Ishikawa (cell line): ENCODE results near the gene FAM174C.

ENCODE experiments used
- CEBPB ChIP-seq: IDR thresholded peaks from 2 replicates; pipeline ENCODE4 v1.6.1; 2012
- CREB1 ChIP-seq: IDR thresholded peaks from 2 replicates; pipeline ENCODE4 v1.6.1; 2012; ENCODE audit warnings: low read depth
- EGR1 ChIP-seq: IDR thresholded peaks from 2 replicates; pipeline ENCODE4 v1.6.1; 2012
- EP300 ChIP-seq: IDR thresholded peaks from 2 replicates; pipeline ENCODE4 v1.6.1; 2012; ENCODE audit warnings: borderline replicate concordance
- FOXM1 ChIP-seq: IDR thresholded peaks from 2 replicates; pipeline ENCODE4 v1.6.1; 2012; ENCODE audit warnings: low read depth, borderline replicate concordance
- NFIC ChIP-seq: IDR thresholded peaks from 2 replicates; pipeline ENCODE4 v1.6.1; 2012
- RAD21 ChIP-seq: IDR thresholded peaks from 2 replicates; pipeline ENCODE4 v1.6.1; 2012; ENCODE audit warnings: low read depth
- TAF1 ChIP-seq: IDR thresholded peaks from 2 replicates; pipeline ENCODE4 v1.6.1; 2012; ENCODE audit warnings: low read depth, mild to moderate bottlenecking
- TCF12 ChIP-seq: IDR thresholded peaks from 2 replicates; pipeline ENCODE4 v1.6.1; 2012; ENCODE audit warnings: low read depth
- TEAD4 ChIP-seq: IDR thresholded peaks from 2 replicates; pipeline ENCODE4 v1.6.1; 2012
- YY1 ChIP-seq: IDR thresholded peaks from 2 replicates; pipeline ENCODE4 v1.6.1; 2012; ENCODE audit warnings: low read depth
- ZBTB7A ChIP-seq: IDR thresholded peaks from 2 replicates; pipeline ENCODE4 v1.6.1; 2012; ENCODE audit warnings: low read depth
- TF ChIP-seq, protein P1 (sequence below): IDR thresholded peaks from 2 replicates; pipeline ENCODE4 v1.6.1; 2012
- TF ChIP-seq, protein P2 (sequence below): IDR thresholded peaks from 2 replicates; pipeline ENCODE4 v1.6.1; 2012; ENCODE audit warnings: low read depth, mild to moderate bottlenecking
- TF ChIP-seq, protein P3 (sequence below): IDR thresholded peaks from 2 replicates; pipeline ENCODE4 v1.6.1; 2012

Gene FAM174C

DNA sequence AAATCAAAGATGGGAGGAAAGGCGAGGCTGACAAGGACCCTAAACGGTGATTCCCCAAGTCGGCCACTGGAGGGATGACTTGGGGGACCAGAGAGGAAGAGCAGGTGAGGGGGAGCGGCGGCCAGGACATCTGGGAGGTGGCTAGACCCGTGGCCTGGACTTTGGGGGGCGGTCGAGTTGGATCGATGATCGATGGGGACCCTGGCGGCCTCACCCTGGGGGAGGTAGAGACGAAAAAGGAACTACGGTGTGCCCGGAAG, 13.9 kb upstream of the FAM174C start:
- TF ChIP-seq CEBPB = no peak
- TF ChIP-seq TAF1 = no peak
- TF ChIP-seq TEAD4 = no peak

DNA sequence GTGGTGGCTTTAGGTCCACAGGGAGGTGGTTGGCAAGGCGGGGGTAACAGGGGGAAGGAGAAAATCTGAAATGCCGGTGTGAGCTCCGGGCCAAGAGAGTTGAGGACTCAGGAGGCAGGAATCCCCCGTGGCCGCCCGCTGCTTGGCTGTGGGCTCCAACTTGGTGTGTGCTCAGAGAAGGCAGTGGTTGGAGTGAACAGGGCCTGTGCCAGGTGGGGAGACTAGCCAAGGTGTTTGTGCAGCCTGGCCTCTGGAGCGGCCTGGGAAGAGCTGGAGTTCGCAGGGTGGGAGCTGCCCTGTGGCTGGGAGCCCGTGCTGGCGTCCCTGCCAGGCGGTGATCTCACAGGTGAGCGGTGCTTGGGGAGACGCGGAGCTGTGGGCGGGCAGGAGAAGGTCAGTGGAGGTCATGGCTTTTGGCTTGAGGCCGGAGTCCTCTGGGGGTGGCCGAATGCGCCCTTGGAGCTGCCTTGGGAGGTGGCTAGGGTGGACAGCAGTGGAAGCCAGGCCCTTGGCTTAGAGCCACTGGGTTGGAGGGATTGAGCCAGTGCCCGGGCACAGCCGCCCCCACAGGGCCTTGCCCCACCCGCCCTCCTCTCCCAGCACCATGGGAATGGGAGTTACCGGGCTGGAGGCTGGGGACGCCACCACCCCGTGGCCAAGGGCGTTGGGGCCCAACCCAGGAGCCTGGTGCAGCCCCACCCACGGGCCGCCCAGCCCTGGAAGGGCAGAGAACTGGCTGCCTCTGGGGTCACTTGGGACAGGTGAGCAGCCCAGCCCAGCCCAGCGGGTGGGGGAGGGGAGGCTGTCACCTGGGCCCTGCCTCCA, 13.3 kb upstream of the FAM174C start:
- TF ChIP-seq YY1 = peak; percentile 14; the same call in 1 of the 2 replicates
- TF ChIP-seq EP300 = peak; percentile 49; the same call in 1 of the 2 replicates
- peak; percentile 35 for TF ChIP-seq TEAD4
- TF ChIP-seq, protein P1, sequence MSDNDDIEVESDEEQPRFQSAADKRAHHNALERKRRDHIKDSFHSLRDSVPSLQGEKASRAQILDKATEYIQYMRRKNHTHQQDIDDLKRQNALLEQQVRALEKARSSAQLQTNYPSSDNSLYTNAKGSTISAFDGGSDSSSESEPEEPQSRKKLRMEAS = peak; percentile 38; the same call in 1 of the 2 replicates
- TF ChIP-seq NFIC = peak; percentile 93
- TF ChIP-seq FOXM1 = 0 out of 2 replicates have a peak, but pooled peaks have one; percentile 44
- TF ChIP-seq, protein P2, sequence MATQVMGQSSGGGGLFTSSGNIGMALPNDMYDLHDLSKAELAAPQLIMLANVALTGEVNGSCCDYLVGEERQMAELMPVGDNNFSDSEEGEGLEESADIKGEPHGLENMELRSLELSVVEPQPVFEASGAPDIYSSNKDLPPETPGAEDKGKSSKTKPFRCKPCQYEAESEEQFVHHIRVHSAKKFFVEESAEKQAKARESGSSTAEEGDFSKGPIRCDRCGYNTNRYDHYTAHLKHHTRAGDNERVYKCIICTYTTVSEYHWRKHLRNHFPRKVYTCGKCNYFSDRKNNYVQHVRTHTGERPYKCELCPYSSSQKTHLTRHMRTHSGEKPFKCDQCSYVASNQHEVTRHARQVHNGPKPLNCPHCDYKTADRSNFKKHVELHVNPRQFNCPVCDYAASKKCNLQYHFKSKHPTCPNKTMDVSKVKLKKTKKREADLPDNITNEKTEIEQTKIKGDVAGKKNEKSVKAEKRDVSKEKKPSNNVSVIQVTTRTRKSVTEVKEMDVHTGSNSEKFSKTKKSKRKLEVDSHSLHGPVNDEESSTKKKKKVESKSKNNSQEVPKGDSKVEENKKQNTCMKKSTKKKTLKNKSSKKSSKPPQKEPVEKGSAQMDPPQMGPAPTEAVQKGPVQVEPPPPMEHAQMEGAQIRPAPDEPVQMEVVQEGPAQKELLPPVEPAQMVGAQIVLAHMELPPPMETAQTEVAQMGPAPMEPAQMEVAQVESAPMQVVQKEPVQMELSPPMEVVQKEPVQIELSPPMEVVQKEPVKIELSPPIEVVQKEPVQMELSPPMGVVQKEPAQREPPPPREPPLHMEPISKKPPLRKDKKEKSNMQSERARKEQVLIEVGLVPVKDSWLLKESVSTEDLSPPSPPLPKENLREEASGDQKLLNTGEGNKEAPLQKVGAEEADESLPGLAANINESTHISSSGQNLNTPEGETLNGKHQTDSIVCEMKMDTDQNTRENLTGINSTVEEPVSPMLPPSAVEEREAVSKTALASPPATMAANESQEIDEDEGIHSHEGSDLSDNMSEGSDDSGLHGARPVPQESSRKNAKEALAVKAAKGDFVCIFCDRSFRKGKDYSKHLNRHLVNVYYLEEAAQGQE = no peak
- TF ChIP-seq, protein P3, sequence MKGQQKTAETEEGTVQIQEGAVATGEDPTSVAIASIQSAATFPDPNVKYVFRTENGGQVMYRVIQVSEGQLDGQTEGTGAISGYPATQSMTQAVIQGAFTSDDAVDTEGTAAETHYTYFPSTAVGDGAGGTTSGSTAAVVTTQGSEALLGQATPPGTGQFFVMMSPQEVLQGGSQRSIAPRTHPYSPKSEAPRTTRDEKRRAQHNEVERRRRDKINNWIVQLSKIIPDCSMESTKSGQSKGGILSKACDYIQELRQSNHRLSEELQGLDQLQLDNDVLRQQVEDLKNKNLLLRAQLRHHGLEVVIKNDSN = peak; percentile 50
- TF ChIP-seq ZBTB7A = no peak
- peak; percentile 79 for TF ChIP-seq TCF12
- TF ChIP-seq CREB1 = 0 out of 2 replicates have a peak, but pooled peaks have one; percentile 24
- no peak for TF ChIP-seq CEBPB
- no peak; the same call in 1 of the 2 replicates for TF ChIP-seq RAD21
- peak; percentile 80 for TF ChIP-seq EGR1
- peak; percentile 59 for TF ChIP-seq TAF1

DNA sequence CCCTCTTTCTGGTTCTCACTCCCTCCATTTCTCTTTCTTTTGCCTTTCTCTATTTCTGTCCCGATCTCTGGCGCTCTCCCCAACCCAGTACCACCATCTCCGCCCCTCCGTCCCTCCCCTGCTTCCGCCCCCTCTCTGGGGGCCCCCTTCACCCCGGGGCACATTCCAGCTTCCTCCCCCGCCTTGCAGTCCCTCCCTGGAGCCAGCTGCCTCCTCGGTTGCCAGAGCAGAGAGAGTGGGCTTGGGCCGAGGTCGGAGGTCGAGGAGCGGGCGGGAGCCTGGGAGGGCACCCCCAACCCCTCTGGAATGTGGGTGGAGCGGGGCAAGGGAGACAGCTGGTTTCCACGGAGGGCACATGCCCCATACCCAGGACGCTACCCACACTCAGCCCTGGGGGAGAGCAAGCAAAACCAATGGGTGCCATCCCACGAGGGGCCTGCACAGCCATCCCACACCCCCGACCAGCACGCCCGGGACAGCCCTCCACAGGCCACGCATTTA, 12.7 kb upstream of the FAM174C start:
- TF ChIP-seq EGR1 (peak; percentile 95), EP300 (peak; percentile 69), ZBTB7A (peak; percentile 94), NFIC (no peak), TEAD4 (peak; percentile 82), TCF12 (peak; percentile 63; the same call in 1 of the 2 replicates), TAF1 (no peak), CREB1 (no peak), CEBPB (no peak), YY1 (no peak), RAD21 (no peak), FOXM1 (no peak)
- TF ChIP-seq, protein P2 = no peak
- TF ChIP-seq, protein P1 = peak; percentile 1; the same call in 1 of the 2 replicates
- TF ChIP-seq, protein P3 = no peak

DNA sequence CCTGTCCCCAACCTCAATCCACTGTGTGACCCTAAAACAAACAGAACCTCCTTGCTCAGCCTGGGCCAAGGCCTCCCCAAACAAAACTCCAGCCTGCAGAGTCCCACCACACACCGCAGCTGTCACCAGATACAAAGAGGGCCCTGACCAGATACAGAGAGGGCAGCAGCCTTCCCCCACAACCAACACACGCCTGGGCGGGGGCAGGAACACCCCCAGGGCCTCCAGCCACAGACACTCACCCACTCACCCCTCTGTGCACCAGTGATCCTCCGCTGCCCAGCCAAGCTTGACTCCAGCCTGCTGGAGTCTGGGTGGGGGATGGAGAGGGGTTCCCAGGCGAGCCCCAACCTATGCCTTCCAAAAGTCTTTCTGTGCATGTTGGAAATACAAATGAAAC, 12.1 kb upstream of the FAM174C start:
- TF ChIP-seq CEBPB (no peak), EGR1 (peak; percentile 50; the same call in 1 of the 2 replicates), YY1 (no peak)

DNA sequence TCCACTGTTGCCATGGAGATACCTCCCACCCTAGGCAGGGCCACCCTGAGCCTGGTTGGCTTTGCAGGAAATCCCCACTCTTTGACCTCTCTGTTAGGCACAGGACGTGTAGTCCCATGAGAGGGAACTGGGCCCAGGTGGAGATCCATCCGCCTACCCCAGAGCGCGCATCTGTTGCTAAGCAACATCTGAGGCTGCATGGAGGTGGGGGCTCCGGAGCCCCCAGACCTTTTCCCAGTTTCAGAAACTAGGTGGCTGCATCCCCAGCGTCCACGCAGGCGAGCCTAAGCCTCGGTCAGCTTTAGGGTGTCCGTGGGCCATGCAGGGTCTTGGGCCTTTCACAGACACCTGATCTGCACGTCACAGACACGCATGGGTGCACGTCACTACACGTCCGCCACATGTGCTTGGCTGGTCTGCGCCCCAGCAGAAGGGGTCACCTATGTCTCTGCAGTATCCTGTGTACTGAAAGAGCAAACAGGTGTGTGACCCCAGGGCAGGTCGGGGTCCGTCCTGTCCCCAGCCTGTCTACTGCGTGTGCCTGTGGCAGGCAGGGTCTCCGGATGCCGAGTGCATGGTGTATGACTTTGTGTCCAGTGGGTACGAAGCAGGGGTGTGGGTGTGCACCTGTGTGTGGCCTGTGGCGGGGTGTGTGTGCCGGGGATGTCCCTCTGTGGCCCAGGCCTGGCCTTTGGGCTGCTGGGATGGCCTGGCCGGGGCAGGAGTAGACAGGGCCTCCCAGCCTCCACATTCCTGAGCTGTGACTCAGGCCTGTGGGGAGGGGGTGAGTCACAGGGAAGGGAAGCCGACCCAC, 10.3 kb upstream of the FAM174C start:
- TF ChIP-seq EGR1 (0 out of 2 replicates have a peak, but pooled peaks have one; percentile 14), CEBPB (no peak), ZBTB7A (peak; percentile 94), YY1 (peak; percentile 57), NFIC (peak; percentile 60; the same call in 1 of the 2 replicates), CREB1 (no peak), TEAD4 (peak; percentile 98), EP300 (peak; percentile 76), FOXM1 (no peak; the same call in 1 of the 2 replicates), RAD21 (peak; percentile 8; the same call in 1 of the 2 replicates), TAF1 (no peak), TCF12 (peak; percentile 86)
- TF ChIP-seq, protein P1 = peak; percentile 37
- TF ChIP-seq, protein P3 = 0 out of 2 replicates have a peak, but pooled peaks have one; percentile 34
- TF ChIP-seq, protein P2 = no peak
